ENCODE results near the gene GPX7.

GPX7 gene

GRCh38 chr1:52613636-52614373 is 11.6 kb downstream of the GPX7 start:
- H3K9ac ChIP-seq (ENCODE audit: low read length) = no peak overlapping the region
- H4K20me1 ChIP-seq (ENCODE audit: low read depth, low read length) = no peaks in the 10 kb centered on the region
- TF ChIP-seq, protein P1, sequence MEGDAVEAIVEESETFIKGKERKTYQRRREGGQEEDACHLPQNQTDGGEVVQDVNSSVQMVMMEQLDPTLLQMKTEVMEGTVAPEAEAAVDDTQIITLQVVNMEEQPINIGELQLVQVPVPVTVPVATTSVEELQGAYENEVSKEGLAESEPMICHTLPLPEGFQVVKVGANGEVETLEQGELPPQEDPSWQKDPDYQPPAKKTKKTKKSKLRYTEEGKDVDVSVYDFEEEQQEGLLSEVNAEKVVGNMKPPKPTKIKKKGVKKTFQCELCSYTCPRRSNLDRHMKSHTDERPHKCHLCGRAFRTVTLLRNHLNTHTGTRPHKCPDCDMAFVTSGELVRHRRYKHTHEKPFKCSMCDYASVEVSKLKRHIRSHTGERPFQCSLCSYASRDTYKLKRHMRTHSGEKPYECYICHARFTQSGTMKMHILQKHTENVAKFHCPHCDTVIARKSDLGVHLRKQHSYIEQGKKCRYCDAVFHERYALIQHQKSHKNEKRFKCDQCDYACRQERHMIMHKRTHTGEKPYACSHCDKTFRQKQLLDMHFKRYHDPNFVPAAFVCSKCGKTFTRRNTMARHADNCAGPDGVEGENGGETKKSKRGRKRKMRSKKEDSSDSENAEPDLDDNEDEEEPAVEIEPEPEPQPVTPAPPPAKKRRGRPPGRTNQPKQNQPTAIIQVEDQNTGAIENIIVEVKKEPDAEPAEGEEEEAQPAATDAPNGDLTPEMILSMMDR (IDR thresholded peaks at IDR 0.05; ENCODE audit: insufficient read depth, low read length, poor library complexity, severe bottlenecking) = no peak
- TF ChIP-seq EZH2phosphoT487 (conservative IDR thresholded peaks at IDR 0.05; ENCODE audit: low read length) = no peak
- no peak overlapping the region for H3K4me3 ChIP-seq (ENCODE audit: insufficient read depth, low read length, poor library complexity, severe bottlenecking)
- no peak overlapping the region for H3K4me2 ChIP-seq (ENCODE audit: low read depth, low read length, poor library complexity, severe bottlenecking)
- no peaks in the 10 kb centered on the region; the same call in 1 of the 2 replicates for H3K36me3 ChIP-seq (ENCODE audit: low read length)
- H3K9me3 ChIP-seq (ENCODE audit: insufficient read depth, low read length) = no peaks in the 10 kb centered on the region
- no peaks in the 10 kb centered on the region for H3F3A ChIP-seq (ENCODE audit: insufficient read depth)
- H3K9me2 ChIP-seq (replicated peaks; ENCODE audit: insufficient read depth, low read length) = no peaks in the 10 kb centered on the region
- H3K27ac ChIP-seq (ENCODE audit: low read depth, low read length) = no peak overlapping the region
- H3K27me3 ChIP-seq (ENCODE audit: low read length) = no peaks in the 10 kb centered on the region
- no peak overlapping the region for H2AFZ ChIP-seq (ENCODE audit: low read depth, low read length, severe bottlenecking)
- peaks cover 7% of the 10 kb centered on the region for H3K79me2 ChIP-seq (ENCODE audit: insufficient read depth, low read length)

GRCh38 chr1:52614671-52615070 is 12.5 kb downstream of the GPX7 start:
- H3K9ac ChIP-seq (ENCODE audit: low read length) = no peak overlapping the region
- H3K79me2 ChIP-seq (ENCODE audit: insufficient read depth, low read length) = peaks cover 15% of the 10 kb centered on the region
- H3K4me2 ChIP-seq (ENCODE audit: low read depth, low read length, poor library complexity, severe bottlenecking) = no peak overlapping the region
- no peaks in the 10 kb centered on the region for H3K27me3 ChIP-seq (ENCODE audit: low read length)
- no peaks in the 10 kb centered on the region for H3K36me3 ChIP-seq (ENCODE audit: low read length)
- TF ChIP-seq, protein P1 (IDR thresholded peaks at IDR 0.05; ENCODE audit: insufficient read depth, low read length, poor library complexity, severe bottlenecking) = no peak
- TF ChIP-seq EZH2phosphoT487 (conservative IDR thresholded peaks at IDR 0.05; ENCODE audit: low read length) = no peak
- H3K27ac ChIP-seq (ENCODE audit: low read depth, low read length) = no peak overlapping the region
- H3K9me3 ChIP-seq (ENCODE audit: insufficient read depth, low read length) = no peaks in the 10 kb centered on the region
- H4K20me1 ChIP-seq (ENCODE audit: low read depth, low read length) = no peaks in the 10 kb centered on the region
- H3K9me2 ChIP-seq (replicated peaks; ENCODE audit: insufficient read depth, low read length) = no peaks in the 10 kb centered on the region
- no peak overlapping the region for H3K4me3 ChIP-seq (ENCODE audit: insufficient read depth, low read length, poor library complexity, severe bottlenecking)
- H2AFZ ChIP-seq (ENCODE audit: low read depth, low read length, severe bottlenecking) = no peak overlapping the region
- H3F3A ChIP-seq (ENCODE audit: insufficient read depth) = no peaks in the 10 kb centered on the region

DNA sequence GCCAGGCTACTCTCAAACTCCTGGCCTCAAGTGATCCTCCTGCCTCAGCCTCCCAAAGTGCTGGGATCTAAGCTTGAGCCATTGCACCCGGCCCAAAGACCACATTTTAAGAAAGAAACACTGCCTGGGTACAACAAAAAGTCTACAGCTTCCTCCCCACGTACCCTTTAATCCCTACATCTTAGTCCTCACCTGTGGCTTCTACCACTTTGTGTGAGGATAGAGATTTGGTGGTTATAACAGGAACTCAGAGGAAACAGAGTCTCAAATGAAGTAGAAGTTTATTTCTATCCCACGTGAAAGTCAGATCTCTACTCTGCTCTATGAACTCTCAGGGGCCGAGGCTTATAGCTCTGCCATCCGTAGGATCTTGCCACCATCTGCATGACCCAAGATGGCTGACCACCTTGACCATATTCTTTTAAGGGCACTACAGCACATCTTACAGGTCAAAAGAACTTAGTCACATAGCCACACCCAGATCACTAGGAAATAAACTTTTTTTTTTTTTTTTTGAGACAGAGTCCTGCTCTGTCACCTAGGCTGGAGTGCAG is 13.4 kb downstream of the GPX7 start:
- Histone ChIP-seq H3K9me3 (ENCODE audit: insufficient read depth, low read length) (no peaks in the 10 kb centered on the region), H4K20me1 (ENCODE audit: low read depth, low read length) (no peaks in the 10 kb centered on the region), H3K79me2 (ENCODE audit: insufficient read depth, low read length) (peaks cover 23% of the 10 kb centered on the region), H3K36me3 (ENCODE audit: low read length) (no peaks in the 10 kb centered on the region), H2AFZ (ENCODE audit: low read depth, low read length, severe bottlenecking) (no peak overlapping the region), H3K4me3 (ENCODE audit: insufficient read depth, low read length, poor library complexity, severe bottlenecking) (no peak overlapping the region), H3K4me2 (ENCODE audit: low read depth, low read length, poor library complexity, severe bottlenecking) (no peak overlapping the region), H3K27me3 (ENCODE audit: low read length) (no peaks in the 10 kb centered on the region), H3F3A (ENCODE audit: insufficient read depth) (no peaks in the 10 kb centered on the region), H3K9me2 (replicated peaks; ENCODE audit: insufficient read depth, low read length) (no peaks in the 10 kb centered on the region), H3K27ac (ENCODE audit: low read depth, low read length) (no peak overlapping the region), H3K9ac (ENCODE audit: low read length) (no peak overlapping the region)
- no peak for TF ChIP-seq EZH2phosphoT487 (conservative IDR thresholded peaks at IDR 0.05; ENCODE audit: low read length)
- TF ChIP-seq, protein P1 (IDR thresholded peaks at IDR 0.05; ENCODE audit: insufficient read depth, low read length, poor library complexity, severe bottlenecking) = no peak

Data from SU-DHL-6 (cell line).